GM18907 (cell line): Measurements from ENCODE around the gene SPATA16.
"Not testable (repeated sequence)": the region's sequence is repeated elsewhere in the genome, so short reads cannot be mapped to it uniquely, and the experiment has no call there.

ENCODE experiments used
- ATAC-seq: cut with Tn5 transposase; IDR thresholded peaks from one replicate; pipeline ENCODE4 v1.9.1; 2021; ENCODE audit warnings: mild to moderate bottlenecking, moderate library complexity; ENCODE audit not compliant: unreplicated experiment

SPATA16 gene

DNA sequence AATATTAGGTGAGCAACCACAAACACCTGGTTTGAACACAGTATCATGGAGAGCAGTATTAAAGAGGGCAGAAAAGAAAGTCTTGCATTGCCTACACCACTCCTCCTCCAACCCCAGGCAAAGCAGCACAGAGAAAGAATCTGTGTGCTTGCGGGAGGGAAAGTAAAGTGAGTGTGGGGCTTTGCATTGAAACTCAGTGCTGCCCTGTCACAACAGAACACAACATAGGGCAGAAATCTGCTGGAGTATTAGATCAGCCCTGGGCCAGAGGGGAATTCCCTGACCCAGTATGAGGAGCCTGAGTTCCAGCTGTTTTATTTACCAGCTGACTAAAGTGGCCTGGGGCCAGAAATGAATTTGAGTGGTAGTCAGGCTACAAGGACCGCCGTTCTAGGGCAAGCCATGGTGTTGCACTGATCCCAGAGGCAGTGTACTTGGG, 75.5 kb downstream of the SPATA16 start:
- ATAC-seq, result peak; percentile 57

DNA sequence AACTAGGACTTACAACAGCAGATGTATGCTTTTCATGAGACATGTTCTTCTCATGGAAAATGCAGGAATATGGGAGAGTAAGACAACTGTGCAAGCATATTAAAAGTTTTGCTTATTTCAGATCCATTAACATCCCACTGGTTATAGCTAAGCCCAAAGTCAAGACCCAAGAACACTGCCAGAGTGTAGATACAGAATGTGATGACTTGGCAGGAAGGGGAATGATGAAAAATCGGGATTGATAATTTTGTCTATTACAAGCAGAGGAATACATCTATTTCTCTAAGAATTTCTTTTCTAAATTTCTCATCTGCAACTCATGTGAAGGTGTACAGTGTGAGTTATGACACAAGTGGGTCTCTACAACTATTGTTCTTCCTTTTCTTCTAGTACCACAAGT, 76.4 kb downstream of the SPATA16 start:
- no peak for ATAC-seq

DNA sequence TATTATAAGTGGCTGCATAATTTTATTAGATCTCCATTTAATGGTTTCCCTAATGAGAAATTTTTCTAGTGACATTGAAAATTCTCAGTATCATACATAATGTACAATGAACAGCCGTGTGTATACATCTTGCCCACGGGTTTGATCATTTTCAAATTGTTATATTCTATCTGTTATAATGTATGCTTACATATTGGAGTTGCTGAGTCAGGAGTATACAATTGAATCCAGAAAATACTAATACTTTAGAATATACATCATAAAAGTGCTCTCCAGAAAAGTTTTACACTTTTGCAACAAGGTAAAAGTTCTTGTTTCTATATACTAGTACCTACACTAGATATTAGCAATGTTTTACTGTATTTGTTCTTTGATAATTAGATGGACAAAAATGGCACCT, 82.8 kb downstream of the SPATA16 start:
- ATAC-seq, result no peak

DNA sequence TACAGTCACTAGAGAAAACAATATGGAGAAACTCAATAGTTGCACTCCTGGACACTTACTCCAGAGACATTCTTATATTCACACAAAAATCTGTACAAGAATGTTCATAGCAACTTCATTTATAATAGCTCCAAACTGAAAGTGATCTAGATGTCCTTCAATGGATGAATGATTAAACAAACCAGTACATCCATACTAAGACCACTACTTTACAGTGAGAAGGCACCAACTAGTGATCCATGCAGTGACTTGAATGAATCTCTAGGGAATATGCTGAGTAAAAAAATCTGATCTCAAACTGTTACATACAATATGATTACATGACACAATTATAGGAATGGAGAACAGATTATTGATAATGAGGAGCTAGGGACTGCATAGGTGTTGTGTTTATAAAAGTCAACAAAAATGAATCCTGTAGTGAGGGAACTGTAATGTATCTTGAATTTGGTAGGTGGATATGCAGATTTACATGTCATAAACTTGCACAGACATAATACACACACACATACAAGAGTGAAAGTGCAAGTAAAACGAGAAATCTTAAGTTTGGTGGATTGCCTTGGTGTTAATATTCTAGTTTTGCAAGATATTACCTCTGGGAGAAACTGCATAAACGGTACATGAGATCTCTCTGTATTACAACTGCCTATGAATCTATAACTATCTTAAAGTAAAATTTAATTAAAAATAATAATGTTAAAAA, 85.7 kb downstream of the SPATA16 start:
- peak; percentile 72 for ATAC-seq

DNA sequence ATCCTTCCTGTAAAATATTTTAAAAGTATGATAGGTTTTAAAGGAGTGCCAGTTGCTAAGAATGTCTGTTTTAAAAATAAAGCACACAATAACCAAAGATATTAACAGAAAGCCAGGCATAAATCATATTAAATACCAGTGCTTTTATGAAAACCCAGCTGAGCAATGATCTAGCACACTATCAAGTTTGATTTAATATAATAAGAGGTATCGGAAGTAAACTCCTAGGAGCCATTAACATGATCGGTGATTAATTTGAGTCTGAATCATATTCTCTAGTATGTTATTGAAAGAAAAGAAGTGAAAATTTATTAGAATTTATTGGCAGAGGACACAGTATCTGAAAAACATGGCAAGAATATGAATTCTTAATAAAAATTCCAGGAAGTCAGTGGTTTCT, 91.7 kb downstream of the SPATA16 start:
- ATAC-seq, result no peak

DNA sequence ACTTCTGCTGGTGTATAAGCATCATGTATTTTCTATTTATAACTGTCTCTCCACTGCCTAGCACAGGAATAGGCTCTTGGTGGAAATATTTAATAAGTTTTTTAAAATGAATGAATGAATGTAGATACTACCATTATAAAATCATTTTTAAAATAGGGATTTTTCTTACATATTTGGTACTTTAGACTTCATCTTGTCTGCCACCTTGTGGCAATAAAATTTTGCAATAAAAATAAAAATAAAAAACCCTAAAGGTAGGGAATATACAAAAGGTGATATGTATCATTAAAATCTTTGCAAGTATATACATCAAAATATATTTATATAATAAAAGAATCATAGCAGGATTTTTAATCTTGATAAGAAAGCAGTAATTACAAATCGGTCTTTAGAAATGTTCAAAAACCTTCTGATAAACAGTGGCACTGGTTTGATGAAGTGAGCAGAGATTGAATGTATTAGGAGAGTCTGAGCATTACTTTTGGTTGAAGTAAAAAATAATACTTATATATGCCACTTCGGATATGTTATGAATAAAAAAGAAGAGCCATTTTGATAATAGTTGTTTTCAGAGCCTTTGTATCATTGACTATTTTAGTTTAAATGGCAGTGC, 95.2 kb downstream of the SPATA16 start:
- ATAC-seq, result no peak

DNA sequence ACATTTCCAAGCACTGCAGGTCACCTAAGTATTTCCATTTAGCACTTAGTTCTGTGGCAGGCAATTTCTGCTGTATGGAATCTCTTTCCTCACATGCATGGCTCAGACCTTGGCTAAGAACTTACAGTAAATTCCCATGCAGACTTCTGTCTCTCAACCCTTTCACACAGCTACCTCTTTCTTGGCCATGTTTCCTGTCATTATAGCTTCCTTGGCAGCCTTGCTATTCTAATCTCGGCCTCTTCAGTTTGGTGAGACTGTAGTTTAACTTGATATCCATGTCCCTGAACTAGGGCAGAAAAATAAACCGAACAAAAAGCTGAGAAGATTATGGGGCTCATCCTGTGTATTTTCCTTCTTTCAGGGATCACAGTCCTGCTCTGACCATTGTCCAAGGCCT, 96.0 kb downstream of the SPATA16 start:
- no peak for ATAC-seq

DNA sequence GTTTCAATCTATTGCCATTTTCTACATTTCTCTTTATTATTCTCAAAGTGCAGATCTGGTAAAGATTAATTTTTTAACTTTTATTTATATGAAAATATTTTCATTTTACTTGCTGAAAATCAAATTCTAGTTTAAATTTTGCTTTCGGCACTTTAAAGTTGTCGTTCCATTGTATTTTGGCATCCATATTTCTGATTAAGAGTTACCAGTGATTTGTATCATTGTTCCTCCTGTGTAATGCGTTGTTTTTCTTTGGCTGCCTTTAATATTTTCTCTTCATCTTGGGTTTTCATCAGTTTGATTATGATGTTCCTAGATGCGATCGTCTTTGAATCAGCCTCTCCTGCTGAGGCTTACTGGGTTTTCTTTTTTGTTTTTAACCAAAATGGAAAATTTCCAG, 97.3 kb downstream of the SPATA16 start:
- no peak for ATAC-seq

DNA sequence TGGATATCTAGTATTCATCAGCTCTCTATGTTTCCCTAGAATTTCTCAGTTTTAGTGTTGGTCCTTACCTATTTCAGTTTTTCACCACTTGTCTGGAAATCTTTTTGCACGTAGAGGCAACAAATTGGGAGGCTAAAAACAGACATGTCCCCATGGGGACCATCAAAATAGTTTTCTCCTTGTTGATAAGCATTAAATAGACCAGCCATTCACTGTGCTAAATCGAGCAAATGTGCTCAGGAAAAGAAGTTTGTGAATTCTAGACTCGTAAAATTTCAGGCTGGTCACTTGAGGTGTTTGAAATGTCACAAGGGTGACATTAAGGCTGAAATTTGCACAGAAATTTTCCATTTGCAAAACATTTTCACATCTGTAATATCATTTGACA, 102.6 kb downstream of the SPATA16 start:
- ATAC-seq, result no peak

DNA sequence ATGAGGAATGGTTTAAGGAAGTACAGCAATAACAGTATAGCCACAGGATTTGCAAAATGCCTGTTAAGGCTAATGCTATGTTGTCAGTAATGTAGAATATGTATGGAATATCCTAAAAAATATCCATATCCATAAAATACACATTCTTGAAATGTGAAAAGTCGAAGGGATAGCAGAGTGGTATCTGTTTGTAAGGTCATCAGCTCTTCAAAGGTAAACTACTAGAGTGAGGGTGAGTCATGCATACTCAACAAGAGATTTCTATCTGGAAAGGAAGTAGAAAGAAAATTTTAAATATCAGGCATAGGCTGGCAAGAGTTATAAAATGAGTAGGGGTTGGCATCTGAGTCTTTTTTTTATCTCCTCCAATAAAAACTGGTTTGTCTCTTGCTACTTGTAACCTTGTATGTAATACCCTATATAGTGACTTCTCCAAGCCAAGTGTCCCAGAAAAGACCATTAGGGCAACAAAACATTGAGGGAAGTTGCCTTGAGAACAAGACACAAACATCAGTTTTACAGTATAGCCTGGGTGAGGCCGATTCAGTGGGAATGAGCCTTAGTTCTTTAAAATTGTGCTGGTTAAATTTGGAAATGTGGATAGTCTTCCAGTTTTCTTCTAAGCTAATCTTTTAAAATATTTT, 103.1 kb downstream of the SPATA16 start:
- no peak for ATAC-seq

DNA sequence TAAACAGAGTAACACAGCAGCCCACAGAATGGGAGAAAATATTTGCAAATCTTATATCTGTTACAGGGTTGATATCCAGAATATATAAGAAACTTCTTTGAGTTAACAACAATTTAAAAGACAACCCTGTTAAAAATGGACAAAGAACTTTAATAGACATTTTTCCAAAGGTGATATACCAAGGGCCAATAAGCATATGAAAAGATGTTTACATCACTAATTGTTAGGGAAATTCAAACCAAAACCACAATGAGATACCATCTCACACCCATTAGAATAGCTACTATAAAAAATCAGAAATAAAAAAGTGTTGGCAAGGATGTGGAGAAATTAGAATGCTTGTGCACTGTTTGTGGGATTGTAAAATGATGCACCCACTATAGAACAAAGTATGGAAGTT, 110.8 kb downstream of the SPATA16 start:
- no peak for ATAC-seq

DNA sequence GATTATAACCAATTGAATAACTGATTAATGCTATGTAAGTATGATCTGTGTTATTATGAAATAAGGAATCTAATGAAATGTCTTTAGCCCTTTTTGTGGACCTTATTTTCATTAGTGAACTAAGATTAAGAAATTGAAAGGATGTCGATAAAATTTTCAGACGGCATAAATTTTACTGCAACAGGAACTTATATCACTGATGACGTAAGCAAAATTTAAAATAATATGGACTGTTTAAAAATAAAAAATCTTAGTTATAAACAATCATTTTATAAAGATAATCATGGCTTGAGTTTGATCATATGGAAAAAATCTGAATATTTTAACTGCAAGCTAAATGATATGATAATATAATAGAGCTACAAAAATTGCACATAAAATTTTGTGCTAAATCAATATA, 112.7 kb downstream of the SPATA16 start:
- no peak for ATAC-seq

DNA sequence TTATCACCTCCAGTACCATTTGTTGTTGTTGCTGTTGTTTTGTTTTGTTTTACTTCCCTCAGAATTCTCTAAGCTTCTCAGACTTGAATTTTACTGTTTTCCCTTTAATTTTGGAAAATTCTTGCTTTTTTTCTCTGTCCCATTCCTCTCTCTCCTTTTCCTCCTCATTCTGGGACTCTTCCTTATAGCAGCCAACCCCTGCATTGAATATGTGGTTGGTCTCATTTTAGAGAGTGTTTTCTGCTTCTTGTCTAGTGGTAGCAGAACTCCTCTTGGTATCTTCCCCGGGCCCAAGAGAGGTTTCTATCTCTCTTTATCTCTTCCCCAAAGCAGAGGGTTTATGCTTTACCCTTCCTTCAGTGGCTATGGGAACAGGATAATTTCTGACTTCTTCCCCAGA, 113.6 kb downstream of the SPATA16 start:
- ATAC-seq, result no peak

DNA sequence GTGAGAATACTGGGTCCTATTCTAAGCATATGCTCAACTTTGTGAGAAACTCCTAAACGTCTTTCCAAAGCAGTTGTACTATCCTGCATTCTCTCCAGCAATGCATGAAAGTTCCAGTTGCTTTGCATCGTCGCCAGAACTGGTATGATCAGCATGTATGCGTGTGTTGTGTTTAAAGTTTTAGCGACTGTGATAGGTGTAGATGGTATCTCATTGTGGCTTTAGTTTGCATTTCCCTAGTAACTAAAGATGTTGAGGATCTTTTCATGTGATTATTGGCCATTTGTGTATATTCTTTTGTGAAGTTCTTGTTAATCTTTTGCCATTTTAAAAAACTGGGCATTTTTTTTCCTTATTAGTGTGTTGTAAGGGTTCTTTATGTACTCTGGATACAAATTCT, 115.1 kb downstream of the SPATA16 start:
- no peak for ATAC-seq

DNA sequence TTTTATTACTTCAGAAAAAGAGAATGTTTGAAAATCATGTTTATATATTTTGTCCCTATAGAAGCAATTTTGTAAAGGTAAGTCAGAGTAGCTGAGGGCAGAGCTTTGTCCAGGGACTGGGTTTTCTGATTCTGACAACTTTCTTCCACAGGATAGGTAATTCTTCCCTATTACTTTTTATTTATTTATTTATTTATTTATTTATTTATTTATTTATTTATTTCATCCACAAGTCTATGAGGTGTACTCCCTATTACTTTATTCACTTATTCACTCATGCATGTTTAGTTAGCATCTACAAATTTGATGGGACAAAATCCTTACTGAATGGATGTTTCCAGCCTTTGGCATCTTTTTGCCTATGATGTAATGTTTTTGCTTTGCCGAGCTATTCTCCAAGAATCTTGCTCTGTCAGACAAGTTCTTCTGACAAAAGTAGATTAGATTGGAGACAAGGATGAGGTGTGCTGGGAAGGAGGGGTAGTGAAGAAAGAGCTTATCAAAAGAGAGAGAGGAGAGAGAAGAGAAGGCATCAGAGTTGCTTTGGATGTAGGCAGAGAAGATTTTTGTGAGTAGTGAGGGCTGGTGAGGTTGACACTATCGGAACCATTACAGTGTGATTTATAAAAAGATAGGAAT, 119.4 kb downstream of the SPATA16 start:
- no peak for ATAC-seq

DNA sequence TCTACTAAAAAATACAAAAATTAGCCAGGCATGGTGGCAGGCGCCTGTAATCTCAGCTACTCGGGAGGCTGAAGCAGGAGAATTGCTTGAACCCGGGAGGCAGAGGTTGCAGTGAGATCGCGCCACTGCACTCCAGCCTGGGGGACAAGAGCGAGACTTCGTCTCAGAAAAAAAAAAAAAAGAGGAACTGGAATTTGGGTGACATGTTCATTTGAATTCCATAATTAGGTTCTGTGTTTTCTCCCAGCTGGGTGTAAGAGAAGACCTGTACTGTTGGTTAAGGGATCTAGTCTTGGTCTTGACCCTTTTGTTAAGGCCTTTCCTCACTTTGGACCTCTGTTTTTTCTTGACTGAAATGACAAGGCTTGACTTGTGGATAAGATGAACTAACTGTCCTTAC, 120.9 kb downstream of the SPATA16 start:
- not testable (repeated sequence) for ATAC-seq

DNA sequence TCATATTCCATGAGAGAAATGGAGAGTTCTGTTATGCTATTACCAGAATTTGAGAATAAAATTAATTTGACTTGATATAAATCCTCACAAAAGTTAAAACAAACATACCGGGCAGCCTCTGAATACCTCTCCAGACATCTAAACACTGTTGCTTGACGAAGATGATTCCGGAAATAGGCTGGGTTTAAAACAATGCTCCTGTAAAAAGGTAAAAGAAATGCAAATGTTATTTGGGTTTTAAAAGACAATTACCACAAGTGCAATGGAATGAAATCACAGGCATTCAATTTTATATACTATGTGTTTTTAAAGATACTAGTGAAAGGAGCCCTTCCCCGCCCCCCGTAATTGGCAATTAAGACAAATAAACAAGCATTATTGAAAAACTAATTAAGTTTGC, 121.7 kb downstream of the SPATA16 start:
- no peak for ATAC-seq

DNA sequence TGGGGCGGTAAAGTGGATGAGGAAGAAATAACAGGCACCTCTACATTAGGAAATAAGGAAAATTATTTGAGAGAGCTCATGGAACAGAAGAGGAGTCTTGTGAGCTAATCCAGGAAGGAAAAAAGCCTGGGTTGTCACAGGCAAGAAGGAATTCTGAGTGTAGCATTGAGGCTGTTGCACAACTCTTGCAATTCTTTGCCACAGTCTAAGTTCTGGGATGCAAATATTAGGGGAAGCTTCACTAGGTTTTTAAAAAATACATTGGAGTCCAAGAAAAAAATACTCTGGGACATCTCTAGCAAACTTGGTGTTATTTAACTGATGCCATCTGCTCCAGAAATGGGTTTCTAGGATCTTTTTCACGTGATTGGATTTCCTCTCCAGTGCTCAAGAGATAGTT, 122.3 kb downstream of the SPATA16 start:
- no peak for ATAC-seq

DNA sequence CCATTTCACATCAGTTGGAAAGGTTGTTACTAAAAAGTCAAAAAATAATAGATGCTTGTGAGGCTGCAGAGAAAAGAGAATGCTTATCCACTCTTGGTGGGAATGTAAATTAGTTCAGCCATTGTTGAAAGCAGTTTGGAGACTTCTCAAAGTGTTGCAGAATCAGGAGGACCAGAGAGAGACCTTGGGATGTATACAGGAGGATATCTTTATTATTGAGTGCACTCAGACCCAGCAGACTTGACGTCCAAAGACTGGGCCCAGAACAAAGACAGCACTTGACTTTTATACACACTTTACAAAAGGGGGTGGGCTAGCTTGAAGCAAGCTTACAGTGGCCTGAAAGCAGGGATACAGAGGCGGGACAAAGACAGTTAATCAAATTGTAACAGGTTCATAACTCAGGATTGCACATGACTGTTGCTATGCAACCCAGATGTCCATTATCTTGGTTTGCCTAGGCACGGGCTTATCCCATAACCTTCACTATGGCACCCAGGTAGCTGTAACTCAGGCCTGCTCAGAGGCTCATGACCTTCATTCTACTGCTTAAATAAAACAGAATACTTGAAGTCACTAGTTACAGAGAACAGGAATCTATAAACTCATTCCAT, 127.7 kb downstream of the SPATA16 start:
- no peak for ATAC-seq

DNA sequence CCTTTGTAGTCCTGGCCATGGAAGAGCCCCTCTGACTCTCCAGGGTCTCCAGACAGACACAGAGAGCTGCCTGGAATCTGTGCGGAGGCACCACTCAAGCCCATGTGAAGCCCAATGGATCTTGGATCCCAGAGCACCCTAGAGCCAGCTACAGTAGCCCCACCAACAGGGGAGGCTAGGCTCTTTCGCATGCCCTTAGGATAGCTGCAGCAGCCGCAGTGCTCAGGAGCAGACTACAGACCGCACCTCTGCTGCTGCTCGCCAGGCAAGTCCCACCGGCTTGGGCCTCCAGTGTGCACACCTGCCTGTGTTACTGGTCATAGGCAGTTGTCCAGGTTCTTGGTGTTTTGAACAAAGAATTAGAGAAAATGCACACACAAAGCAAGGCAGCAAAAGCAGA, 131.6 kb downstream of the SPATA16 start:
- ATAC-seq, result no peak

DNA sequence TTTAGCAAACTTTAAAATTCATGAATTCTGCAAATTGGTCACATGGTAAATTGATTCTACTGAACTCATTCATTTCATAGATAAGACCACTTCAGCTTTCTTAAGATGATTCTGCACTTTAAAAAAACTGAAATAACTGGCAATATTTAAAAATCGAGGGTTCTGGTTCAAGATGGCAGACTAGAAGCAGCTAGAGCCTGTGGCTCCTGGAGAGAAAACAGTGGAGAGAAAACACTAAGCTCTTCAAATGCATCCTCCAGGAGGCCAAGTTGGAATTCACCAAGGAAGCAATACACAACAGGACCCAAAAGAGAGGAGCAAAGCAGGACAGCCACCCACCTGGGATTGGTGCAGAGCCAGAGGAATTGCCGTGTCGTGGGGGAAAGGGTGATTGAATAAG, 132.1 kb downstream of the SPATA16 start:
- ATAC-seq, result no peak
